Measurements from ENCODE around the gene RBBP4. TPM values are rescaled to one million over a fixed set of nuclear protein-coding genes. Genes with fewer than 3 reads are reported as not detected.
A peak's percentile ranks its signal among the peaks of the same experiment; 100 is the strongest.
"Not testable (repeated sequence)": the region's sequence is repeated elsewhere in the genome, so short reads cannot be mapped to it uniquely, and the experiment has no call there.

The RBBP4 gene
- total RNA-seq, 1 donor from 2014 or later = 89.7 TPM

- no peak for DNase-seq
- ATAC-seq (ENCODE audit: poor library complexity) = no peak
- intact Hi-C loops (cut with DNase I) = no loop called here
Measured at GRCh38 chr1:32635508-32636277, 15.3 kb upstream of the RBBP4 start.

GRCh38 chr1:32636914-32637645 lies 13.9 kb upstream of the RBBP4 start:
- DNase-seq (no peak), ATAC-seq (ENCODE audit: poor library complexity) (no peak)
- intact Hi-C loops (cut with DNase I) = no loop called here

- ATAC-seq (ENCODE audit: poor library complexity) (no peak), DNase-seq (no peak)
- intact Hi-C loops (cut with DNase I) = no loop called here
Measured at GRCh38 chr1:32639489-32640075, 11.4 kb upstream of the RBBP4 start.

- DNase-seq; ATAC-seq (ENCODE audit: poor library complexity); intact Hi-C loops (cut with DNase I): not testable (repeated sequence)
Measured at GRCh38 chr1:32642292-32642827, 8.6 kb upstream of the RBBP4 start.

- ATAC-seq (ENCODE audit: poor library complexity) (no peak), DNase-seq (no peak)
- intact Hi-C loops (cut with DNase I) = no loop called here
Measured at GRCh38 chr1:32644426-32644825, 6.6 kb upstream of the RBBP4 start.

DNA sequence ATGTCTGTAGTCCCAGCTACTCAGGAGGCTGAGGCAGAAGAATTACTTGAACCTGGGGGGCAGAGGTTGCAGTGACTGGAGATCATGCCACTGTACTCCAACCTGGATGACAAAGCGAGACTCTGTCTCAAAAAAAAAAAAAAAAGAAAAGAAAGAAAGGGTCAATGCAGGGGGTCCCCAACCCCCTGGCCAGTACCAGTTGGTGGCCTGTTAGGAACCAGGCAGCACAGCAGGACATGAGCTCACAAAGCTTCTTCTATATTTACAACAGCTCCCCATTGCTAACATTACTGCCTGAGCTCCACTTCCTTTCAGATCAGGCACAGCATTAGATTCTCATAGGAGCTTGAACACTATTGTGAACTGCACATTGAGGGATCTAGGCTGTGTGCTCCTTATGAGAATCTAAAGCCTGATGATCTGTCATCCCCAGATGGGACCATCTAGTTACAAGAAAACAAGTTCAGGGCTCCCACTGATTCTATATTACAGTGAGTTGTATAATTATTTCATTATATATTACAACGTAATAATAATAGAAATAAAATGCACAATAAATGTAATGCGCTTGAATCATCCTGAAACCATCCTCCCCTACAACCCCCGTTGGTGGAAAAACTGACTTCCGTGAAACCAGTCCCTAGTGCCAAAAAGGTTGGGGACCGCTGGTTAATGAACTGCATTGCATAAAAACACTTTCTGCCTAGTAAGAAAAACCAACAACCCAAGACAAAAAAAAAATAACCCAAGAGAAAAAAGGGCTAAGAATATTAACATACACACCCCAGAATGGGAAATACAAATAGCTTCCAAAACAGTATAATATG lies 3.5 kb upstream of the RBBP4 start:
- intact Hi-C loops (cut with DNase I) = no loop called here
- no peak for DNase-seq
- ATAC-seq (ENCODE audit: poor library complexity) = no peak

GRCh38 chr1:32650248-32650751 lies 708 bp upstream of the RBBP4 start, which contains the start of gene ZBTB8OS:
Gene ZBTB8OS, minus strand, starts transcription at chr1:32650550. Its CDS starts 21 bp downstream, at chr1:32650529.
- DNase-seq (peak; percentile 93), ATAC-seq (ENCODE audit: poor library complexity) (peak; percentile 92)
- intact Hi-C loops (cut with DNase I) = no loop called here

DNA sequence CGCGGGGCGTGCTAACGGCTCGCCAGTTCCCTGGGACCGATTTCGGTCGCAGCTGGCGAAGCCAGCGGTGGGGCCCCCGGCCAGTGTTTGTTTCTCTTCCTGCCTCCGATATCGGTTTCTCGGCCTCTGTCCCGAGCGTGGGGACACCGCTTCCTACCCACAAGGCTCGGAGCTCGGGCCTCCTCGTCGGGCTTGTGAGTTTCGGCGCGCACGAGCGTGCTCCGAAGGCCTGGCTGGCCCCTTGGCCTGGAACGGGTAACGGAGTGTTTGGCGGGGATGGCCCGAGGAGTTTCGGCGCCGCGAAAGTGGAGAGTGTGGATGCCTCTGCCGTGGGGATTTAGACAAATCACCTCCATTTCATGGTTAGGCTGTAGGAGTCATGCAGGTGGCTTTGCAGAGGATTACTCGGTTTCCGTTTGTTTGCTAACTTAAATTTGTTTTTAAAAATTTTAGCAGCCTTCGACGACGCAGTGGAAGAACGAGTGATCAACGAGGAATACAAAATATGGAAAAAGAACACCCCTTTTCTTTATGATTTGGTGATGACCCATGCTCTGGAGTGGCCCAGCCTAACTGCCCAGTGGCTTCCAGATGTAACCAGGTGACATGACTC lies 559 bp downstream of the RBBP4 start:
- ATAC-seq (ENCODE audit: poor library complexity) (peak; percentile 6), DNase-seq (no peak)
- intact Hi-C loops (cut with DNase I) = no loop called here

DNA sequence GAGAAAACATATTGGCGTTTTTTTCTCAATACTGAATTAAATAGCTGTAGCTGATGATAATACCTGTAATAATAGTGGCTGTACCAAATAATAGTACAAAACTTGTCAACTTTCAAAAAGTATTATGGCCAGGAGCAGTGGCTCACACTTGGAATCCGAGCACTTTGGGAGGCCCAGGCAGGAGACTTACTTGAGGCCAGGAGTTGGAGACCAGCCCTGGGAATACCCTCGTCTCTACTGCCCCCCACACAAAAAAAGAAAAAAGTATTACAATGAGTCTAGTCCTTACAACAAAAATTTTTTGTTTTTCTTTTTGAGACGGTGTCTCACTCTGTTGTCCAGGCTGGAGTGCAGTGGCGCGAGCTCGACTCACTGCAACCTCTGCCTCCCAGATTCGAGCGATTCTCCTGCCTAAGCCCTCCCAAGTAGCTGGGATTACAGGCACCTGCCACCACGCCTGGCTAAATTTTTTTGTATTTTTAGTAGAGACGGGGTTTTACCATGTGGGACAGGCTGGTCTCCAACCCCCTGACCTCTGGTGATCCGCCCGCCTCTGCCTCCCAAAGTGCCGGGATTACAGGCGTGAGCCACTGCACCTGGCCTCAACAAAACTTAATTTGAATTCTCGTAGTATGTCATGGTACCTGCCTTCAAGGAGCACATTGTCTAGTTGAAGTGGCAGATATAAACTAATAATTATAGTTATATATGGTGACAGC lies 1.4 kb downstream of the RBBP4 start:
- intact Hi-C loops (cut with DNase I) = no loop called here
- ATAC-seq (ENCODE audit: poor library complexity) (no peak), DNase-seq (no peak)

DNA sequence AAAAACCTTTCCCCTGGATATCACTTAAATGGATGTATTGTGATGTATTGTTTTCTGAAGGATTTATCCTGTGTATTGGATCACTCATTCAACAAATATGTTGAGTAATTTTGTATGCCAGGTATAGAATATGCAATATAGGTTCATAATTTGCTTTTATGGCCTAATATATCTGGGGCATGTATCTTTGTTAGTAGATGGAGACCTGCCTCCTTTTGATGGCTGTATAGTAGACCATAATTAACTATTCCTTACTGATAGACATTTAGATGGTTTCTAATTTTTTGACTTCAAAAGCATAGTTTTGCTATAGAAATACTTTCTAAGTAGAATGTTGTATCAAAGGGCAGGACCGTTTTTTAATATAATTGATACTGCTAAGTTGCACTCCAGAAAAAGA lies 8.6 kb downstream of the RBBP4 start:
- ATAC-seq (ENCODE audit: poor library complexity) = no peak
- no peak for DNase-seq
- intact Hi-C loops (cut with DNase I) = no loop called here

DNA sequence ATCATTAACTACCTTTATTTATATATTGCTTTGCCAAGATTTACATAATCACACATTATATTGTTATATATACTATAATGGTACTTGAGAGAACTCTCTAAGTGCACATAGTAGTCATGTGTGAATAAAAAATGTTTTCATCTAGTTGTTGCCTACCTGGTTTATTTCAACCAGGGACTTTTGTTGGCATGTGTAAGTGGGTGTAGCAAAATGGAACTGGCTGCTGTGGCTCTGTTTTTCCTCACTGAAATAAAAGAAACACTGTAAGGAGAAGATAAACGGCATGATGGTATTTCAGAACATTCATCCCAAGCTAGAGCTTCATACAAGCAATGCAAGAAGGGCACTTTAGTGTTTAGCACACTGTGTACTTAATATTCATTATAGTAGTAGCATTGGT lies 14.9 kb downstream of the RBBP4 start:
- intact Hi-C loops (cut with DNase I) = no loop called here
- peak; percentile 21 for ATAC-seq (ENCODE audit: poor library complexity)
- no peak for DNase-seq

DNA sequence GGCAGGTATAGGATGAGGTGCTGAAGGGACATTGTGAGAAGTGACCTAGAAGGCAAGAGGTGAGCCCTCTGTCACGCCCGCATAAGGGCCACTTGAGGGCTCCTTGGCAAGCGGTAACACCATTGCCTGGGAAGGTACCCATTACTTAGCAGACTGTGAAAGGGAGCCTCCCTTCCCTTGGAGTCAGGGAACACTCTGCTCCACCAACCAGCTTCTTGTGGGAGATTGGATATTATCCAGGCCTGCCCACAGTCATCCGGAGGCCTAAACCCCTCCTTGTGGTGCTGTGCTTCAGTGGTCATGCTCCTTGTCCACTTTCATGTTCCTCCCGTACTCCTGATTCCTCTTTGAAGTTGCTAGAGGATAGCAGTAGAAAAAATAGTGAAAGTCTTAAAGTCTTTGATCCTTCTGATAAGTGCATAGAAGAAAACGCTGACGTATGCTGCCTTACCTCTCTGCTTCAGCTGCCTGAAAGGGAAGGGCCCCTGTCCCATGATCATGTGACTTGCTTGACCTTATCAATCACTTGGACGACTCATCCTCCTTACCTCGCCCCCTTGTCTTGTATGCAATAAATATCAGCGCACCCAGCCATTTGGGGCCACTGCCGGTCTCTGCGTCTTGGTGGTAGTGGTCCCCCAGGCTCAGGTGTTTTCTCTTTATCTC lies 16.0 kb downstream of the RBBP4 start:
- intact Hi-C loops (cut with DNase I) = no loop called here
- no peak for ATAC-seq (ENCODE audit: poor library complexity)
- no peak for DNase-seq

DNA sequence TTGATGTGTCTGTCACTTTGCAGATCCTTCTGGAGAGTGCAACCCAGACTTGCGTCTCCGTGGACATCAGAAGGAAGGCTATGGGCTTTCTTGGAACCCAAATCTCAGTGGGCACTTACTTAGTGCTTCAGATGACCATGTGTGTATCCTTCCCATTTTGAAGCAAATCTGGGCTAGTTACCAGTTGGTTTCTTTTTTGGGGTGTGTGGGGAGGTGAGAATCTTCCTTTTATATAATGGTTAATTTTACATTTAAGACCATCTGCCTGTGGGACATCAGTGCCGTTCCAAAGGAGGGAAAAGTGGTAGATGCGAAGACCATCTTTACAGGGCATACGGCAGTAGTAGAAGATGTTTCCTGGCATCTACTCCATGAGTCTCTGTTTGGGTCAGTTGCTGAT lies 17.7 kb downstream of the RBBP4 start:
- ATAC-seq (ENCODE audit: poor library complexity); intact Hi-C loops (cut with DNase I); DNase-seq: not testable (repeated sequence)

- ATAC-seq (ENCODE audit: poor library complexity) (no peak), DNase-seq (no peak)
- intact Hi-C loops (cut with DNase I) = no loop called here
Measured at GRCh38 chr1:32676945-32677344, 25.9 kb downstream of the RBBP4 start.

- intact Hi-C loops (cut with DNase I); DNase-seq; ATAC-seq (ENCODE audit: poor library complexity): not testable (repeated sequence)
Measured at GRCh38 chr1:32679993-32680392, 29.0 kb downstream of the RBBP4 start.

DNA sequence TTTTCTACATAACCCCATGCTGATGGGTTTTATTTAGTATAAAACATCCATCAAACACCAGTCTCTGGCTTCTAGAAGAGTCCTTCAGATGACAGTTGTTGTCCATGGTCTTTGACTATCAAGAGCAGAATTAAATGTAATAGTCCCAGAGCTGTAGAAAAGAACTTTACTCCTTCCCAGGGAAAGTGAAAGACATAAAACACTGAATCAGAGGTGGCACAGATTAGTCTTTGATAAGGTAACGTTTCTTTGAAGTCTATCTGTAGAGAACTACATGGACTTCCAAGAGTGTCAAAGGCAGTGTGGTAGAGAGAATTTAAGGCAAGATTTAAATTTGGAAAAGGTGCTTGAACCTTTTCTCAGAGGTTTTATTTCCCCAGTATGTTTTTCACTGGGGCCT lies 29.6 kb downstream of the RBBP4 start:
- intact Hi-C loops (cut with DNase I) = no loop called here
- DNase-seq (no peak), ATAC-seq (ENCODE audit: poor library complexity) (no peak)

DNA sequence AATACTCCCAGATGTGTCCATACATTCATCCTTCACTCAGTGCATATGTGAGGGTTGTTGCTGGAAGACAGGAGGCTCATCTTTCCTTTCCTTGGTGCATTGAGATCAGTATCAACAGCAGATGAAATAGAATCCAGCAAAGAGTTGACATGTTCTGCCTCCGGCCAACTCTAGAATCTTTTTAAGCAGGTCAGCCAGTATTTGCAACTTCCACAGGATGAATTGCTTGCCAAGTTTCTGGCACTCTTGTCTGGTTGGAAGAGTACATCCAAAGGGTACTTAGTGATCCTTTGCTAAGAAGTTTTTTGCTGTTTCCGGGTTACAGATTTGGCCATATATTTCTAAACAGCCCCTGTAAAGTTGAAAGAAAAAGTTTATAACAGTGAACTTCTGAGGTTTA lies 30.5 kb downstream of the RBBP4 start:
- intact Hi-C loops (cut with DNase I) = no loop called here
- ATAC-seq (ENCODE audit: poor library complexity) = peak; percentile 51

More for the DNA sequence above, 30.5 kb downstream of the RBBP4 start:
- no peak for DNase-seq
